Medulla oblongata (tissue), 1 donor: ENCODE data around the gene CASQ2.
A peak's percentile ranks its signal among the peaks of the same experiment; 100 is the strongest.
"Not testable (repeated sequence)": the region's sequence is repeated elsewhere in the genome, so short reads cannot be mapped to it uniquely, and the experiment has no call there.

Experiments used
- DNase-seq: peaks from one replicate; pipeline ENCODE4 v3.0.0-alpha.2; 2015; ENCODE audit errors: extremely low spot score

The CASQ2 gene

GRCh38 chr1:115781343-115781742 lies 12.8 kb upstream of the CASQ2 start:
- DNase-seq, result no peak

GRCh38 chr1:115780655-115781054 lies 12.1 kb upstream of the CASQ2 start:
- not testable (repeated sequence) for DNase-seq

- DNase-seq, result not testable (repeated sequence)
Observed at GRCh38 chr1:115779075-115779474, 10.6 kb upstream of the CASQ2 start.

GRCh38 chr1:115771847-115772457 lies 3.4 kb upstream of the CASQ2 start:
- peak; percentile 90 for DNase-seq

GRCh38 chr1:115771094-115771846 lies 2.8 kb upstream of the CASQ2 start:
- no peak for DNase-seq

- no peak for DNase-seq
Observed at GRCh38 chr1:115767403-115767802, 1.1 kb downstream of the CASQ2 start.

- DNase-seq, result no peak
Observed at GRCh38 chr1:115765091-115765490, 3.4 kb downstream of the CASQ2 start.

GRCh38 chr1:115764541-115764940 lies 4.0 kb downstream of the CASQ2 start:
- DNase-seq, result no peak

GRCh38 chr1:115762779-115763178 lies 5.7 kb downstream of the CASQ2 start:
- DNase-seq, result no peak

GRCh38 chr1:115761601-115762302 lies 6.8 kb downstream of the CASQ2 start:
- no peak for DNase-seq

- no peak for DNase-seq
Observed at GRCh38 chr1:115757856-115758255, 10.7 kb downstream of the CASQ2 start.

GRCh38 chr1:115757326-115757725 lies 11.2 kb downstream of the CASQ2 start:
- DNase-seq, result no peak

- no peak for DNase-seq
Observed at GRCh38 chr1:115755456-115756370, 12.8 kb downstream of the CASQ2 start.

- peak; percentile 21 for DNase-seq
Observed at GRCh38 chr1:115753830-115754229, 14.7 kb downstream of the CASQ2 start.

GRCh38 chr1:115753361-115753760 lies 15.2 kb downstream of the CASQ2 start:
- DNase-seq, result no peak

GRCh38 chr1:115748401-115749150 lies 19.9 kb downstream of the CASQ2 start:
- DNase-seq, result no peak

GRCh38 chr1:115746021-115746690 lies 22.4 kb downstream of the CASQ2 start:
- DNase-seq, result no peak

GRCh38 chr1:115744646-115745275 lies 23.8 kb downstream of the CASQ2 start:
- DNase-seq, result no peak

GRCh38 chr1:115740811-115741210 lies 27.7 kb downstream of the CASQ2 start:
- DNase-seq, result no peak

GRCh38 chr1:115732316-115732715 lies 36.2 kb downstream of the CASQ2 start:
- DNase-seq, result no peak
